OCI-LY1 (cell line): ENCODE data around the gene ATOX1.

Experiments
- EZH2 ChIP-seq: fragments of 200-600 bp; sonication (generic), shearing (Covaris generic); IDR thresholded peaks from 2 replicates; pipeline ENCODE4 v1.8.0; 2017; ENCODE audit warnings: borderline replicate concordance, mixed run types, mild to moderate bottlenecking, antibody characterized with exemption, low read length, moderate library complexity, mixed read lengths
- TF ChIP-seq, protein P1 (sequence below): fragments of 200-600 bp; sonication (generic), shearing (Covaris generic); IDR thresholded peaks from 2 replicates; pipeline ENCODE4 v1.5.1; 2017; ENCODE audit warnings: mild to moderate bottlenecking, antibody characterized with exemption, low read length, moderate library complexity, mixed read lengths

DNA sequence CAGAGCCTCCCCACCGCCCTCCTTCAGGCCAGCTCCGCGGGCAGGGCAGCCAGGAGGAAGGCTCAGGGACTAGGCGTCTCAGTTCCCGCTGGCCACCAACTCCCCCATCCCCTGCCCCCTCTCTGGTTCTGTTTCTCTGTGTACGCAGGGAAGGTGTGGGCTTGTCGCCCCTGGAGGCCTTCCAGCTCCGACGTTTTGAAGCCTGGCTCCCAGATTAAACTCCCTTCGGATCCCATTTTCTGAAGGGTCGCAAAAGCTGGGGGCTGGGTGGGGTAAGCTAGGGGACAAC lies 346 bp downstream of the ATOX1 start:
- TF ChIP-seq, protein P1, sequence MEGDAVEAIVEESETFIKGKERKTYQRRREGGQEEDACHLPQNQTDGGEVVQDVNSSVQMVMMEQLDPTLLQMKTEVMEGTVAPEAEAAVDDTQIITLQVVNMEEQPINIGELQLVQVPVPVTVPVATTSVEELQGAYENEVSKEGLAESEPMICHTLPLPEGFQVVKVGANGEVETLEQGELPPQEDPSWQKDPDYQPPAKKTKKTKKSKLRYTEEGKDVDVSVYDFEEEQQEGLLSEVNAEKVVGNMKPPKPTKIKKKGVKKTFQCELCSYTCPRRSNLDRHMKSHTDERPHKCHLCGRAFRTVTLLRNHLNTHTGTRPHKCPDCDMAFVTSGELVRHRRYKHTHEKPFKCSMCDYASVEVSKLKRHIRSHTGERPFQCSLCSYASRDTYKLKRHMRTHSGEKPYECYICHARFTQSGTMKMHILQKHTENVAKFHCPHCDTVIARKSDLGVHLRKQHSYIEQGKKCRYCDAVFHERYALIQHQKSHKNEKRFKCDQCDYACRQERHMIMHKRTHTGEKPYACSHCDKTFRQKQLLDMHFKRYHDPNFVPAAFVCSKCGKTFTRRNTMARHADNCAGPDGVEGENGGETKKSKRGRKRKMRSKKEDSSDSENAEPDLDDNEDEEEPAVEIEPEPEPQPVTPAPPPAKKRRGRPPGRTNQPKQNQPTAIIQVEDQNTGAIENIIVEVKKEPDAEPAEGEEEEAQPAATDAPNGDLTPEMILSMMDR, result no peak
- no peak for TF ChIP-seq EZH2
